ENCODE data around the gene COPS9.

The COPS9 gene

GRCh38 chr2:240132651-240132980, 3.5 kb downstream of the COPS9 start:
- no peak for DNase-seq

DNA sequence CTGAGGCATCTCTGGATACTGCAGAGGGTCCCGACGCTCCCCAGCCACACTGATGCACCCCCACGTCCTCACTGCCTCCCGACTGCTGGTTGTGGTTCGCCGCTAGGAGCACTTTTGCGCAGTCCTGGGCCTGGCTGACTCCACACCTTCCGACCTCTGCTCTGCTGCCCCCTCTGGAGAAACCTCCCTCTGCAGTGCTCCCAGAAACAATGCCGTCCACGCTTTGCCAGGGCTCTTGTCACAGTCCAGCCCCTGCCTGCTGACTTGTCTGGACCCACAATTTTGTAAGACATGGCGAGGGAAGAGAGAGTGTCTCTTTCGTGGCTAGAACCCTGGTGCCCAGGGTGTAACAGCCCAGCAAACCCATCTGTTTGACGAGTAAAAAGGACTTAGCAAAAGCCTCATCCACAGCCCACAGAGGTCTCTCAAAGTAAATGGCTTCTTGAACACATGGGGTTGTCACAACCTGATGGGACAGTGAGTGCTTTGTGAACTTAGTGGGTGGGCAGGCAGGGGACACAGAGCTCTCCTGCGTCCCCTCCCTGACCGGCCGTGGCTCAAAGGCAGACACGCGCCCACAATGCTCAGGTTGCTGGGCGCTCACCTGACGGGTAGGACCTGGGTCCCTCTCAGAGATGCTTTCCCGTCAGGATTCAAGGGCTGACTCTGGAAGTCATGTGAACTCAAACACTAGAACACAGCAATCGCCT, 4.0 kb downstream of the COPS9 start:
- DNase-seq, result no peak

DNA sequence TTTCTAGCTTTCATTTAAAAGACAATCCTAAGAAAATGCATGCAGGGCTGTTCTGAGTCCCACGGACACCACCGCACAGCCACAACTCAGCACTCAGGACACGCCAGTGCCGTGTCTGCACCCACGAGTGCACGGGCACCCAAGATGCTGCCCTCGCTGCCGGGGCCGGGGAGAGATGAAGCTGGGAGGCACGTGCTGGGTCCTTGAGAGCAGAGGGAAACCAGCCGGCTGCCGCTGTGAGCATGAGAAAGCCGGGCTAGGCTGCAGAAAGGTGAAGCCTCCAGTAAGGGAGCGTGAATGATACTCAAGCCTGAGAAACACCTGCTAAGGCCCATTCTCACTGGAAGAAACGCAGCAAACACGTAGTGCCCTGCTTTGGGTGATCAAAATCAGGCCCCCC, 4.8 kb downstream of the COPS9 start:
- DNase-seq, result no peak

GRCh38 chr2:240130393-240131195, 5.5 kb downstream of the COPS9 start:
- DNase-seq, result no peak

DNA sequence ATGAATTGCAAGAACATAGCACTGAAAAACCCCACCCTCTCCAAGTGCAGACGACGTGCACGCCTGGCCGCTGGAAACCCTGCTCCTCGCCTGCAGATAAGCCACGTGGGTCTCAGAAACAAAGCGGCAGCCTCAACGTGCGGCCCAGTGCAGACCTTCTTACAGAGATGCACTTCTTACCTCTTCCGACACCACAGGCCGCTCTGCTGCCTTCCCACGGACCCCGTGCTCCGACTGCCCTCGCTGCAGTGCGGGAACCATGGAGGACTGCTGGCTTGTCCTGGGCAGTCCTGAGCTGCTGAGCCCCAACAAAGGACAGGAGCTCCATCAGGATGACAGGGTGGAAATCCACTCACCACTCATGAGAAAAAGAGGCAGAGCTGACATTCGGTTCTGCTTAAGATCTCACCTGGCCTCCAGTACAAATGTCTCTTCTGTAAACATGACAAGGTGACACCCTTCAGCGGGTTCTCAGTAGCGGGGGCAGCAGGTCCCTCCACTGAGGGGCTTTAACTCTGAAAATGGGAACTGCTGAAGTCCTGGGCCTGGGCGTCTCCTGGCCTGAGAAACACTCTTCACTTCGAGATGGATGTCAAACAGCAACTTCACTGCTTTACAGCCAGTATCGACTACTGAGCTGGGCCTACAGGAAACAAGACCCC, 6.2 kb downstream of the COPS9 start:
- DNase-seq, result no peak

GRCh38 chr2:240129311-240129710, 6.8 kb downstream of the COPS9 start:
- no peak for DNase-seq

GRCh38 chr2:240128608-240129145, 7.4 kb downstream of the COPS9 start:
- DNase-seq, result no peak

DNA sequence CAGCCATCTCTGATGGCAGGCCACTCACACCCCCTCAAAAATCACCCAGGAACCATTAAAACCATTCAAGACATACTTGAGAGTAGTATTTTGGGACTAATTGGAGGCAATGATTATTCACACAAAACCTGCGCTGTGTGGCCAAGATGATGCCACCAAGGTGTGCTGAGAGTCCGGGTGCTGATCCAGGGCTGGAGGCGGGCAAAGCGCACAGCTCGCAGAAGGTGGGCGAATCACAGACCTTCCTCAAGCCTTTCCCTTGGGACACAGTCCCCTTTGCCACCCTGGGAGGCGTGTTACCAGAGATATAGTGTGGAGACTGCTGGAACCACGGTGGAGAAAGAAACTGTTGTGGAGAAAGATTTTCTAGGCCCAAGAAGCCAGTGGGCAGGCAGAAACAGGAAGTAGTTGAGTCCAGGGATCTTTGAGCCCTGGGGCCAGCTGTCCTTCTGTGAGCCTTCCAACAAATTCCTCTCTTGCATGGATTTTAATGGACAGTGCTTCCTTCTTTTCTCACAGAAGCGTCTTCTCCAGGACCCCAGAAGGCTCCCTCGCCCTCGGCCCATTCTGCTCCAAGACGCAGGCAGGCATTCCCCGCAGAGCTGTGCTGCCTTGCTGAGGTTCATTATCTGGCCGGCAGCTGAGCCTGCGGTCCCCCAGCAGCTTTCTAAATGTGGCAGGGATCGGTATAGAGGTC, 8.0 kb downstream of the COPS9 start:
- DNase-seq, result no peak

DNA sequence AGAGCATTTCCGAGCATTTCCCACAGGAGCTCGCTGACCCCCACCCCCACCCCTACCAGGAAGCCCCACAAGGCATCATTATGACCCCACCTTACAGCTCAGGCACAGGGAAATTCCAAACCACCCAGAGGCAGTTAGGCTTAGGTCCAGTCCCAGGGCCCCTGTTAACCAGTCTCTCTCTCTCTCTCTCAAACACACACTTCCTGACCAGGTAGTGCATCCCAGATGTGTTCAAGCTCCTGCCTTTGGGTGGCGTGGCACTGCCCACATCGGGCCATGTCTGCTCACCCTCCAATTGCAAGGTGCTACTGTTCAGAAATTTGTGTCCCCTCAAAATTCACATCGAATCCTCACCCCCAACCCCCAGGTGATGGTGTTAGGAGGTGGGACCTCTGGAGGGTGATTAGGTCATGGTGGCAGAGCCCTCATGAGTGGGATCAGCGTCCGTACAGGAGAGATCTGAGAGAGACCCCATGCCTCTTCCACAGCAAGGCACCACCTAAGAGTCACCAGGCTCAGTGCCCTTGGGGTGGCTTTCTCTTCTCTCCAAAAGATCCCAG, 8.8 kb downstream of the COPS9 start:
- no peak for DNase-seq

DNA sequence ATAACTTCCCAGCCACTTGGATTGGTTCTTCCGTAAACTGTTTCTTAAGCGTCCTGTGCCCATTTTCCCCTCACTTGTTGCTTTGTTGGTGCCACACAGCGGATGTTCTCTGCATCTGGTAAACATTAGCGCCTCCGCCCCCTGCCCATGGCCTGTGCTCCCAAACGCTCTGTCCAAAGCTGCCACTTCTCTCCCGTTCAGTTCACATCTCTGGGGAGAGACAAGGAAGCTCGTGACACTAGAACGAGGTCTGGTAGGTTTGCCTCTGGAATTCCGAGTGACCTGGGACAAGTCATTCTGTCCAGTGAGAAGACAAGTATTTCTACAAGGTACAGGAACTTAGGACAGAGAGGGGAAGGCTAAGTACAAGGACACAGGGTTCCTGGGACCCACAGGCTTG, 9.4 kb downstream of the COPS9 start:
- DNase-seq, result no peak

DNA sequence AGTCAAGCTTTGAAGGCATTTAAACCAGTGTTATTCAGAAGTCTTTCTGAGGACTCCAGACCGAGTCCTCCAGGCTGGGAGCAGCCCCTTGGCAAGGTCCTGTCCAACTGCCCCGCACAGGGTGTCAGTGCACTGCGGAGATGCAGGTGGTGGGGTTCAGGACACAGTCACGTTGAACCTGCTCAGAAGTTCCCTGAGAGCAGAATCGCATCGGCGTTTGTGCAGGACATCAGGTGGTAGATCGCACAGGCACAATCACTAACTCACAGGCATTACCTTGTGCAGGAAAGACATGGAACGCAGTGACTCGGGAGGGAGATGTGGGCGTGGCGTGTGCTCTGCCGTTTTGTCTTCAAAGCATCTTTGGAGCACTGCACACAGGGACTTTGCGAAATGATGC, 10.4 kb downstream of the COPS9 start:
- no peak for DNase-seq

- DNase-seq, result no peak
Measured at GRCh38 chr2:240124651-240125030, 11.5 kb downstream of the COPS9 start.

DNA sequence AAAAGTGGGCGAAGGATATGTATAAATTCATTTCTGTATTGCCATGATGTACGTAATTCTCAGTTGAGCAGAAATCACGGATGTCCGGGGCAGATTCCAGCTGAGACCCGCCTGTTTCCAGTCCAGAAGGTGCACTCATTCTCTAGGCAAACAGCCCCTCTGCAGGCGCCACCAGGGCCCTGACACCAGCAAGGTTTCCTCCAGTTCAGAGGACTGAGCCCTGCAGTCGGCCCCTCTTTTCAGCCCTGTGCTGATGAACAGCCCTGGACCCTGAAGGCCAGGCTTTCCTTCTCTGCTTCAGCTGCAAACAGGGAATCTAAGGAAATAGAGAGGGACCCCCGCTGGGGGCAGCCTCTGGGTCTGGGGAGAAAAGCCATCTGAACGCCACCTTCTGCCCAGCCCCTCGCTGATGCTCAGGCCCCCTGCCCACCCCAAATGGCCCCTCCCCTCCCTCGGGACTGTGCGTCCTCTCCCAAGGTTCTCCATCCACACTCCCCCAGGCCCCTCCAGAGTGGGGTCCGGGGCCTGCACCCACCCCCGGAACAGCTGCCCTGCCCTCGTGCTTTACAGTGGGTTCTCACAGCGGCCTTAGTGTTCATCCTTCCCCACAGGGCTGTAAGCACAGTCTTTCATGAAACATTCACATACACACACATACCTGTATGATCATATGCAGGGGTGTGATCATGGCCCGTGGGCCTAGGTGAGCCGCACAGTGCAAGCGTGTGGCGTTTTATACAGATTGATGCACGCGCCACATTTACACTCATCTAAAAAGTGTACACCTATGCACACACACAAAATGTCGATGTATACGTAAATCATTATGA, 12.1 kb downstream of the COPS9 start:
- DNase-seq, result no peak

- DNase-seq, result no peak
Measured at GRCh38 chr2:240121675-240122074, 14.4 kb downstream of the COPS9 start.

DNA sequence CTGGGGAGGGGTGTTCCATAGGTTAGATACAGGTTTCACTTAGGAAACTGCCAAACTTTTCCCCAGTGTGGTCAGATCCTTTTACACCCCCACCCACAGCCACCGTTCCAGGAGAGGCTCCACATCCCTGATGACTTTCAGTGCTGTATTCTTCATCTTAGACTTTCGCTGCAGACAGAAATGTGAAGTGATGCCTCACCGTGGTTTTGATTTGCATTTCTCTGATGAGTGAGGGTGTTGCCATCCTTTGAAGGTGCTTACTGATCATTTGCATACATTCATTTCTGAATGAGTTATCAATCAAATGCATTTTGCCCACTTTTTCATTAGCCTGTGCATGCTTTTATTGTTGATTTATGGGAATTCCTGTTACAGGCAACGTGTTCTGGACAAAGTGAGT, 14.9 kb downstream of the COPS9 start:
- no peak for DNase-seq

- no peak for DNase-seq
Measured at GRCh38 chr2:240114233-240114632, 21.9 kb downstream of the COPS9 start.

- no peak for DNase-seq
Measured at GRCh38 chr2:240112914-240113690, 23.0 kb downstream of the COPS9 start.

DNA sequence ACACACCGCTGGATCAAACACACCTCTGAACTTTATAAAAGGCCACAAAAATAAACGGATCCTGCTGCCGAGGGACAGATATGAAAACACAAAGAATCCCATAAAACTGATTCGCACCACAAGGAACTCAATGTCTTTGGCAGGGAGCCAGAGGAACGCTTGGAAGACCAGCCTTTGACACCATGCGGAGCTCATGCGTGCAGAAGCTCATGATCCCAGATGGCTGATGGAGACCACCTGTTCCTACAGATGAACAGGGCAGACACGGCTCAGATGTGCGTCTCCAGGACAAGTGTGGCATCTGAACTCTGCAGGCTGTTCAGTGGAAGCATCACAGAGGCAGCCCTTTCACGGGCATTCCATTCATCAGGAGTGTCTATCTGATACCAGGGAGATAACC, 24.9 kb downstream of the COPS9 start:
- peak; percentile 13 for DNase-seq

DNA sequence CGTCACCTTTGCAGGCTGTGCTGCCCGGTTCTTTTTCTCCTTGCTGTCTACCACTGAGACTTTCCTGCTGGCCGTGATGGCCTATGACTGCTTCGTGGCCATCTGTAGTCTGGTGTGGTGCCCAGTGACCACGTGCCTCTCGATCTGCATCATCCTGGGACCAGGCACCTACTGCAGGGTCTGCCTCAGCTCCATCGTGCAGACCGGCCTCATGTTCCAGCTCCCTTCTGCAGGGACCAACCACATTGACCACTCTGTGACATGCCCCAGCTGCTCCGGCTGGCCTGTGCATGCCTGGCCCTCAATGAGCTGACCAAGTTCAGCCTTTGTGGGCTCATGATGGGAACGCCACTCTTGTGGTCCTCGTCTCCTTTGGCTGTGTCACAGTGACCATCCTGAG, 26.7 kb downstream of the COPS9 start:
- DNase-seq, result no peak

DNA sequence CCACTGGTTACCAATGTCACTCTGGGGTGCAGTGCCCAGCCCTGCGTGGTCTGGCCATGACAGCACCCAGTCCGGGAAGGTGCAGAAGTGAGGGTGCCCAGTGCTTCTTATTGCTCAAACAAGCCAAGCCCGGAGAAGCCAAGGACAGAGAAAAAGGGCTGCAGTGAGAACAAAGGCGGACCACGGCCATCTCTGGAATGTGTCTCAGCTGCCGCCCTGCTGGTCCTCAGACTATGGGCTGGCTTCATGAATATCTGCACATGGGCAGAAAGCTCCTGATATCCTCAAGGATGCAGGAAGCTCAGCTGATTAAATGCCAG, 28.7 kb downstream of the COPS9 start:
- no peak for DNase-seq
